Sigmoid colon (tissue), 7 donors: ENCODE measurements around the gene ZMYND10. TPM values are rescaled to one million over a fixed set of nuclear protein-coding genes. Genes with fewer than 3 reads are reported as not detected.

Experiments
- DNase-seq: peaks from one replicate; pipeline ENCODE4 v3.0.0-alpha.2; 2019
- H3K27ac ChIP-seq, 4 donors: fragments of 200-600 bp; sonication (generic); one replicate each; pipeline ENCODE4 v1.5.1; 2016 to 2019; ENCODE audit warnings: mild to moderate bottlenecking in 1 of 4
- H3K27me3 ChIP-seq, 3 donors: fragments of 200-600 bp; sonication (generic); one replicate each; pipeline ENCODE4 v1.5.1; 2019; ENCODE audit warnings: mild to moderate bottlenecking in 1 of 3
- H3K36me3 ChIP-seq, 4 donors: fragments of 200-600 bp; sonication (generic); one replicate each; pipeline ENCODE4 v1.5.1; 2016 to 2019
- H3K4me1 ChIP-seq, 4 donors: fragments of 200-600 bp; sonication (generic); one replicate each; pipeline ENCODE4 v1.5.1; 2017 to 2019
- H3K4me3 ChIP-seq, 4 donors: fragments of 200-600 bp; sonication (generic); one replicate each; pipeline ENCODE4 v1.5.1; 2017 to 2019; ENCODE audit warnings: mild to moderate bottlenecking in 2 of 4, moderate library complexity in 1 of 4
- H3K9me3 ChIP-seq, 4 donors: fragments of 200-600 bp in 3 of 4; sonication (generic) in 3 of 4; one replicate each; pipeline versions ENCODE4 v1.5.1 to v1.6.1; 2013 to 2019
- EP300 ChIP-seq, 4 donors: sonication (generic); formaldehyde crosslinking; IDR thresholded peaks; one replicate each; pipeline ENCODE4 v1.6.1; 2017; ENCODE audit warnings: antibody characterized with exemption in 4 of 4
- POLR2A ChIP-seq, 2 donors: fragments of 450-650 bp; IDR thresholded peaks; one replicate each; pipeline ENCODE4 v1.6.1; 2016; ENCODE audit warnings: antibody characterized with exemption in 2 of 2, mild to moderate bottlenecking in 2 of 2, moderate library complexity in 2 of 2
- POLR2AphosphoS5 ChIP-seq, 4 donors: sonication (generic); formaldehyde crosslinking; IDR thresholded peaks; one replicate each; pipeline ENCODE4 v1.6.1; 2017; ENCODE audit warnings: antibody characterized with exemption in 4 of 4
- WGBS, 2 donors: extraction: QIAGEN DNeasy Blood & Tissue Kit; methylation state at CpG; one replicate each; pipeline ENCODE4 v1.1.7; 2013; 5-methylcytosine and 5-hydroxymethylcytosine counted together
- intact Hi-C: fragments of 100-400 bp; cut with DNase I; formaldehyde crosslinking; loops from one replicate; pipeline ENCODE4 v1.15.1; 2023
- polyA plus RNA-seq, 3 donors: library from polyadenylated mRNA; stranded (reverse); fragments of 200-250 nt; gene quantifications; one replicate each; pipeline ENCODE4 v1.2.3, GENCODE V29; 2013
- total RNA-seq, 4 donors: library from RNA; depleted of rRNA; stranded (reverse); fragments of >200 nt; gene quantifications; one replicate each; pipeline ENCODE4 v1.1.0, GENCODE V29; 2016
- TF ChIP-seq, protein P1 (sequence below), 4 experiments: fragments of 450-650 bp in 3 of 4; fragments of 200-600 bp in 1 of 4; IDR thresholded peaks; one replicate each; pipeline ENCODE4 v1.5.1; 2016 to 2019; ENCODE audit warnings: antibody characterized with exemption in 4 of 4, mild to moderate bottlenecking in 3 of 4, moderate library complexity in 2 of 4
- donor health status: healthy with polysubstance abuse.
- donor health status: Bipolar disorder and iron deficiency.
- donor health status: healthy.

ZMYND10 gene
- total and polyA plus RNA-seq, 7 donors, result 0.77 to 1.2 TPM; not detected in 5

DNA sequence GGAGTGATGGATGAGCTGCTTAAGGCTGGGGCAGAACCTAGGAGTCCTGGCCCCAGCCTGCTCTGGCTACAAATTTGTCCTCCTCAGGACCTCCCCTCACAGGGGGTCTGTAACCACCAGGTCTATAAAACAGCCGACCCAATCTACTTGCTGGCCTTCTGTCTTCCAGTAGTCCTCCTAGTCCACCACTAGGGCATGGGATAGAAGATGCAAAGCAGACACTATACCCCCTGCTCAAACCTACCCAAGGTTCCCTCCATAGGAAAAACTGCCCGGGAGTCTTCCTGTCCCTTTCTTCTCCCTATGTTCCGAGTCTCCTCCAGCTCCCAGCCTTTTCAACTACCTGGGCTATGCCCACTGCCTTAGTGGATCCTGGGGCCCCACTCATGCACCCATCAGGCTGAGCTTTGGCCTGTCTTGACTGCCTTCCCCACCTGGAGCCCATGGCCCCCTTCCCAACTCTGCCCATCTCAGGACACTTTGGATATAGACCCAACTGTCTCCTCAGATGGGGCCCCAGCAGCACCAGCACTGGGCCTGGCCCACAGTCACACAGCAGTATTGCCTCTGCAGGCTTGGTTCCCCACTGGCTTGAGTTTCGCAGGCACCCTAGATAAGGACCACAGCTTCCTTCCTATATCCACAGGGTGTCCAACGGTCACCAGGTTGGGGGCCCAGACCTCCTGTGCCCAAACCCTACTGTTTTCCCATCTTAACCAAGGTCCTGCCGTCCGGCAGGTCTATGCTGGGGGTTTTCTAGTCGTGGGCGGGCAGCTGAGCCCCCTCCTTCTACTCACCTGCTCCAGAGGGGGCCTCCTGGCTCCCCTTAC is 47.4 kb downstream of the ZMYND10 start:
- H3K4me3 ChIP-seq, result peak overlapping the region; percentile 60 to 69 (median 63)
- peaks cover 4 to 43% (median 38%) of the 10 kb centered on the region in 4 donors for H3K4me1 ChIP-seq
- no peaks in the 10 kb centered on the region for H3K27me3 ChIP-seq
- intact Hi-C loops, result loop anchor here (2.0 kb wide), 1 partner anchor 23 kb away; no protein-coding TSS in a partner anchor
- H3K9me3 ChIP-seq, result no peaks in the 10 kb centered on the region
- TF ChIP-seq POLR2AphosphoS5 (IDR thresholded peaks at IDR 0.05), result no peak
- TF ChIP-seq POLR2A (IDR thresholded peaks at IDR 0.05), result no peak
- no peaks in the 10 kb centered on the region for H3K36me3 ChIP-seq
- 44 to 53% methylated on average over 9 of the region's 9 CpGs for WGBS, 2 donors
- peak; percentile 71 for DNase-seq
- peak overlapping the region; percentile 88 to 89 (median 88) for H3K27ac ChIP-seq

DNA sequence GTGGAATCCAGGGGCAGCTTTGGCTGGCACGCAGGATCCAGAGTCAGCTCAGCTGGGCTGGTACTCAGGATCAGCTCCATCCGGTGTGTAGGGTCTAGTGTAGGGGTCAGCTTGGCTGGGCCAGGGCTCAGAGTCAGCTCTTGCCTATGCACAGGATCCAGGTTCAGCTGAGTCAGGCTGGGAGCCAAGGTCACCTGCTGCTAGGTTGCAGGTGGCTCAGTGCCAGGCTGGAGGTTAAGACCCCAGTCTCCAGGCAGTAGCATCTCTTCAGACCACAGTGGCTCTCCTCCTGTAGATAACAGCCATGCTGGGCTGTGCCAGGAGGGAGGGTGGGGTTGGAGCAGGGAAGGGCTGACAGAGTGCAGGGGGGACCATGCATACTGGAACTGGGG is 48.2 kb downstream of the ZMYND10 start:
- no peaks in the 10 kb centered on the region for H3K9me3 ChIP-seq
- no peaks in the 10 kb centered on the region for H3K27me3 ChIP-seq
- no peaks in the 10 kb centered on the region for H3K36me3 ChIP-seq
- no peak for TF ChIP-seq EP300 (IDR thresholded peaks at IDR 0.05)
- no peak for TF ChIP-seq POLR2A (IDR thresholded peaks at IDR 0.05)
- no peak for TF ChIP-seq POLR2AphosphoS5 (IDR thresholded peaks at IDR 0.05)
- TF ChIP-seq, protein P1, sequence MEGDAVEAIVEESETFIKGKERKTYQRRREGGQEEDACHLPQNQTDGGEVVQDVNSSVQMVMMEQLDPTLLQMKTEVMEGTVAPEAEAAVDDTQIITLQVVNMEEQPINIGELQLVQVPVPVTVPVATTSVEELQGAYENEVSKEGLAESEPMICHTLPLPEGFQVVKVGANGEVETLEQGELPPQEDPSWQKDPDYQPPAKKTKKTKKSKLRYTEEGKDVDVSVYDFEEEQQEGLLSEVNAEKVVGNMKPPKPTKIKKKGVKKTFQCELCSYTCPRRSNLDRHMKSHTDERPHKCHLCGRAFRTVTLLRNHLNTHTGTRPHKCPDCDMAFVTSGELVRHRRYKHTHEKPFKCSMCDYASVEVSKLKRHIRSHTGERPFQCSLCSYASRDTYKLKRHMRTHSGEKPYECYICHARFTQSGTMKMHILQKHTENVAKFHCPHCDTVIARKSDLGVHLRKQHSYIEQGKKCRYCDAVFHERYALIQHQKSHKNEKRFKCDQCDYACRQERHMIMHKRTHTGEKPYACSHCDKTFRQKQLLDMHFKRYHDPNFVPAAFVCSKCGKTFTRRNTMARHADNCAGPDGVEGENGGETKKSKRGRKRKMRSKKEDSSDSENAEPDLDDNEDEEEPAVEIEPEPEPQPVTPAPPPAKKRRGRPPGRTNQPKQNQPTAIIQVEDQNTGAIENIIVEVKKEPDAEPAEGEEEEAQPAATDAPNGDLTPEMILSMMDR (IDR thresholded peaks at IDR 0.05), result no peak
- no peak overlapping the region for H3K27ac ChIP-seq
- DNase-seq, result peak; percentile 79
- H3K4me1 ChIP-seq, result peaks cover 4 to 43% (median 37%) of the 10 kb centered on the region in 4 donors
- WGBS, 2 donors, result 89 to 95% methylated on average over 2 of the region's 2 CpGs
- no peak overlapping the region for H3K4me3 ChIP-seq
- intact Hi-C loops, result no loop called here

DNA sequence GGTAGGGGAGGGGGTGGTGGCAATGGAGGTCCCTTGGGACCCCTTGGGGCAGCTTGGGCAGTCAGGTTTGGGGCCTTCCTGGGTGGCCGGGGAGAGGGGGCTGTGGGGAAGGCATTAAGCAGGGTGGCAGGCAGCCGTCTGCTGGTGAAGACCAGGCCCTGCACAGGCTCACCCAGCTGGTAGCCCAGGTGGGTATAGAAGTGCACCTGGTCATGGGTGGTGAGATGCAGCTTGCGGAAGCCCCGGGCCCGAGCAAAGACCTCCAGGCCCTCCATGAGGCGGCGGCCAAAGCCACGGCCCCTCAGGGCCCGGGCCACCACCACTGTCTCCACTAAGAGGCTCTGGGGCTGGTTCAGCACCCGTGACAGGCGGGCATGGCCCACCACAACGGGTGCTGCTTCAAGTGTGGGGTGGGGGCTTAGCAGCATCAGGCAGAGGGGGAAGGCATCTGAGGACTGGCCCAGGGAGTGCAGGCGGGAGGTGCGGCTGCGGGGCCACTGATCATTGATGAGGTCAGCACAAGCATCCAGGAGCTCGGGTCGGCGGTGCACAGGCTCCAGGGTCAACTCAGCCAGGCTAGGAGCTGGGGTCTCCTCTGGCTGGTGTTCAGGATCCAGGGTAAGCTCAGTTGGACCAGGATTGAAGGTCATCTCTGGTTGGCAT is 48.7 kb downstream of the ZMYND10 start:
- intact Hi-C loops, result no loop called here
- H3K9me3 ChIP-seq, result no peaks in the 10 kb centered on the region
- no peak for TF ChIP-seq EP300 (IDR thresholded peaks at IDR 0.05)
- no peak for TF ChIP-seq POLR2A (IDR thresholded peaks at IDR 0.05)
- TF ChIP-seq, protein P1 (IDR thresholded peaks at IDR 0.05), result no peak
- no peak for TF ChIP-seq POLR2AphosphoS5 (IDR thresholded peaks at IDR 0.05)
- peaks cover 4 to 46% (median 36%) of the 10 kb centered on the region in 4 donors for H3K4me1 ChIP-seq
- WGBS, 2 donors, result 94% methylated on average over 18 of the region's 18 CpGs
- no peak overlapping the region for H3K4me3 ChIP-seq
- no peaks in the 10 kb centered on the region for H3K27me3 ChIP-seq
- DNase-seq, result peak; percentile 68
- H3K27ac ChIP-seq, result no peak overlapping the region
- no peaks in the 10 kb centered on the region for H3K36me3 ChIP-seq

DNA sequence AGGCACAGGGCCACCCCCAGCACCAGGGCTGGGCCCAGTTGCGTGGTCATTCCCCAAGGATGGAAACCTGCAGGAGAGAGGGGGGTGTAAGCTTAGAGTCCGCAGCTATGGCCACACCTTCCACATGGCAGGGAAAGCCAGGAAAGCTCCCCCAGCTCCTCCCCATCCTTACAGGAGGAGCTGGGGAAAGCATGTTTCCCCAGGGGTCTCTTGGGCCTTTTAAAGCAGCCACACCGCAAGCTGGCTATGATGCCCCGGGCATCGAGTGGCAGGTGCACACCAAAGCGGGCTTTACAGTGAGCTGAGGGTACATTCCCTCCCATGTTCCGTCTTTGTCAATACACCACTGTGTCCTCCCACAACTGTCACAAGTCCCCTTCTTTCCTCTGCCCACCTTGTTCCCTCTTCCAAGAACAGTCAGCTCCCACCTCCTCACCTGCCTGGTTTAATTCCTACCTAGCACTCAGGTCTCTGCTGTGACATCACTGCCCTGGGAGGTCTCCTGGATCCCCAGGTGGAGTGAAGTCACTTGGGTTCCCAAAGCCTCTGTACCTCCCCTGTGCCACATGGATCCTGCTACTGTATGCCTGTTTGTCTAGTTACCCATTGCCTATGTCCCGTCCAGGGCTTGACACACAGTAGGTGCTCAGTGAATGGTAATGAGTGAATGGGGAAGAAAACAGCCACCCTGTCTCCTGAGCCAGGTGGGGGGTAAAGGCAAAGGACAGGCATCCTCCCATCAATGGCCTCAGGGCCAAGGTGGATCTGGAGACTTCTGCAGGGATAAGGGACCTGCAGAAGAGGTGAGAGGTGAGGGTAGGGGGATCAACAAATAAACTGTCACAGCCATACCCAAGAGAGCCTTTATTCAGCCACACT is 49.7 kb downstream of the ZMYND10 start:
- WGBS, 2 donors, result 91 to 92% methylated on average over 8 of the region's 8 CpGs
- intact Hi-C loops, result no loop called here
- Histone ChIP-seq H3K36me3 (no peaks in the 10 kb centered on the region), H3K27me3 (no peaks in the 10 kb centered on the region), H3K4me3 (no peak overlapping the region), H3K4me1 (peaks cover 4 to 51% (median 41%) of the 10 kb centered on the region in 4 donors), H3K9me3 (no peaks in the 10 kb centered on the region), H3K27ac (no peak overlapping the region)
- DNase-seq, result peak; percentile 60
- TF ChIP-seq POLR2A (IDR thresholded peaks at IDR 0.05), result no peak
- no peak for TF ChIP-seq EP300 (IDR thresholded peaks at IDR 0.05)
- TF ChIP-seq POLR2AphosphoS5 (IDR thresholded peaks at IDR 0.05), result no peak
- TF ChIP-seq, protein P1 (IDR thresholded peaks at IDR 0.05), result no peak
